Loucy (cell line): ENCODE results near the gene NELFE.

Experiments used
- H2AFZ ChIP-seq: fragments of 200-600 bp; sonication (generic); 2 replicates; pipeline ENCODE4 v1.6.0; 2016; ENCODE audit warnings: antibody characterized with exemption, mild to moderate bottlenecking, low read length, moderate library complexity
- H3F3A ChIP-seq: fragments of 200-600 bp; 2 replicates; pipeline ENCODE4 v1.6.0; 2016; ENCODE audit warnings: antibody characterized with exemption, low read depth, mild to moderate bottlenecking
- H3K27me3 ChIP-seq: fragments of 200-600 bp; sonication (generic); 2 replicates; pipeline ENCODE4 v1.6.1; 2014; ENCODE audit warnings: low read length, mild to moderate bottlenecking; ENCODE audit not compliant: insufficient read depth, poor library complexity, severe bottlenecking
- H3K36me3 ChIP-seq: fragments of 200-600 bp; sonication (generic); 2 replicates; pipeline ENCODE4 v1.6.1; 2016; ENCODE audit warnings: low read length; ENCODE audit not compliant: insufficient read depth
- H3K4me1 ChIP-seq: fragments of 200-600 bp; sonication (generic); 2 replicates; pipeline ENCODE4 v1.5.1; 2014; ENCODE audit warnings: low read length, mild to moderate bottlenecking; ENCODE audit not compliant: insufficient read depth, poor library complexity, severe bottlenecking
- H3K4me2 ChIP-seq: fragments of 200-600 bp; sonication (generic); 2 replicates; pipeline ENCODE4 v1.6.0; 2014; ENCODE audit warnings: antibody characterized with exemption, low read length, low read depth, mild to moderate bottlenecking; ENCODE audit not compliant: poor library complexity, severe bottlenecking
- H3K4me3 ChIP-seq: fragments of 200-600 bp; sonication (generic); 2 replicates; pipeline ENCODE4 v1.5.1; 2014; ENCODE audit warnings: low read length, mild to moderate bottlenecking, mixed read lengths; ENCODE audit not compliant: poor library complexity, severe bottlenecking
- H3K79me2 ChIP-seq: fragments of 200-600 bp; sonication (generic); 2 replicates; pipeline ENCODE4 v1.6.1; 2014; ENCODE audit warnings: low read length; ENCODE audit not compliant: insufficient read depth
- H3K9ac ChIP-seq: fragments of 200-600 bp; sonication (generic); 2 replicates; pipeline ENCODE4 v1.6.0; 2014; ENCODE audit warnings: mild to moderate bottlenecking, low read depth, low read length, moderate library complexity; ENCODE audit not compliant: poor library complexity, severe bottlenecking
- H3K9me2 ChIP-seq: fragments of 200-600 bp; sonication (generic); replicated peaks from 2 replicates; pipeline ENCODE4 v1.6.1; 2016; ENCODE audit warnings: low read depth, low read length, mixed read lengths
- H3K9me3 ChIP-seq: fragments of 200-600 bp; sonication (generic); 2 replicates; pipeline ENCODE4 v1.6.1; 2014; ENCODE audit warnings: mild to moderate bottlenecking, antibody characterized with exemption, low read length, low read depth; ENCODE audit not compliant: insufficient read depth
- H4K20me1 ChIP-seq: fragments of 200-600 bp; sonication (generic); 2 replicates; pipeline ENCODE4 v1.6.0; 2014; ENCODE audit warnings: antibody characterized with exemption, low read length, mild to moderate bottlenecking; ENCODE audit not compliant: insufficient read depth, poor library complexity, severe bottlenecking
- EZH2phosphoT487 ChIP-seq: fragments of 200-600 bp; IDR thresholded peaks from 2 replicates; pipeline ENCODE4 v1.6.1; 2018; ENCODE audit warnings: antibody characterized with exemption, mild to moderate bottlenecking, moderate library complexity, borderline replicate concordance
- TF ChIP-seq, protein P1 (sequence below): fragments of 200-600 bp; sonication (generic); conservative IDR thresholded peaks from 2 replicates; pipeline ENCODE4 v1.5.1; 2014; ENCODE audit warnings: mild to moderate bottlenecking, antibody characterized with exemption, low read length

The NELFE gene

DNA sequence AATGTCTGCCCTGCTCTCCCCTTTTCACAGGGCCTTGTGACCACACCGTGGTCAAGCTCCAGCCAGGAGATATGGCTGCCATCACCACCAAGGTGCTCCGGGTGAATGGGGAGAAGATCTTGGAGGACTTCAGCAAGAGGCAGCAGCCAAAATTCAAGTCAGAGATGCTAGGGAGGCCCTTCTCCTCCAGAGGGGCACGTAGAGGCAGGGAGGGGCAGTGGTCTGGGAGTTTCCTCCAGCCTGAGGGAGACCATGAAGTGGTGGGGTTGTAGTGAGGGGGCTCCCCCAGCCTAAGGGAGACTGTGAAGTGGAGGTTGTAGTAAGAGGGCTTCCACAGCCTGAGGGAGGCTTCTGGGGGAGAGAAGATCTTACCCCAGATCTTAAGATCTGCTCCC lies 9.2 kb upstream of the NELFE start:
- H3K4me1 ChIP-seq: peaks cover 10% of the 10 kb centered on the region
- H2AFZ ChIP-seq: no peak overlapping the region
- no peak overlapping the region for H3K4me3 ChIP-seq
- no peak for TF ChIP-seq EZH2phosphoT487
- TF ChIP-seq, protein P1, sequence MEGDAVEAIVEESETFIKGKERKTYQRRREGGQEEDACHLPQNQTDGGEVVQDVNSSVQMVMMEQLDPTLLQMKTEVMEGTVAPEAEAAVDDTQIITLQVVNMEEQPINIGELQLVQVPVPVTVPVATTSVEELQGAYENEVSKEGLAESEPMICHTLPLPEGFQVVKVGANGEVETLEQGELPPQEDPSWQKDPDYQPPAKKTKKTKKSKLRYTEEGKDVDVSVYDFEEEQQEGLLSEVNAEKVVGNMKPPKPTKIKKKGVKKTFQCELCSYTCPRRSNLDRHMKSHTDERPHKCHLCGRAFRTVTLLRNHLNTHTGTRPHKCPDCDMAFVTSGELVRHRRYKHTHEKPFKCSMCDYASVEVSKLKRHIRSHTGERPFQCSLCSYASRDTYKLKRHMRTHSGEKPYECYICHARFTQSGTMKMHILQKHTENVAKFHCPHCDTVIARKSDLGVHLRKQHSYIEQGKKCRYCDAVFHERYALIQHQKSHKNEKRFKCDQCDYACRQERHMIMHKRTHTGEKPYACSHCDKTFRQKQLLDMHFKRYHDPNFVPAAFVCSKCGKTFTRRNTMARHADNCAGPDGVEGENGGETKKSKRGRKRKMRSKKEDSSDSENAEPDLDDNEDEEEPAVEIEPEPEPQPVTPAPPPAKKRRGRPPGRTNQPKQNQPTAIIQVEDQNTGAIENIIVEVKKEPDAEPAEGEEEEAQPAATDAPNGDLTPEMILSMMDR: no peak
- no peak overlapping the region for H3K9ac ChIP-seq
- no peaks in the 10 kb centered on the region for H3K9me3 ChIP-seq
- H4K20me1 ChIP-seq: no peaks in the 10 kb centered on the region
- H3K9me2 ChIP-seq: no peaks in the 10 kb centered on the region
- H3K4me2 ChIP-seq: no peak overlapping the region
- peaks cover 22% of the 10 kb centered on the region for H3K79me2 ChIP-seq
- H3K27me3 ChIP-seq: no peaks in the 10 kb centered on the region
- H3F3A ChIP-seq: no peaks in the 10 kb centered on the region
- peaks cover 46% of the 10 kb centered on the region; the same call in 1 of the 2 replicates for H3K36me3 ChIP-seq

DNA sequence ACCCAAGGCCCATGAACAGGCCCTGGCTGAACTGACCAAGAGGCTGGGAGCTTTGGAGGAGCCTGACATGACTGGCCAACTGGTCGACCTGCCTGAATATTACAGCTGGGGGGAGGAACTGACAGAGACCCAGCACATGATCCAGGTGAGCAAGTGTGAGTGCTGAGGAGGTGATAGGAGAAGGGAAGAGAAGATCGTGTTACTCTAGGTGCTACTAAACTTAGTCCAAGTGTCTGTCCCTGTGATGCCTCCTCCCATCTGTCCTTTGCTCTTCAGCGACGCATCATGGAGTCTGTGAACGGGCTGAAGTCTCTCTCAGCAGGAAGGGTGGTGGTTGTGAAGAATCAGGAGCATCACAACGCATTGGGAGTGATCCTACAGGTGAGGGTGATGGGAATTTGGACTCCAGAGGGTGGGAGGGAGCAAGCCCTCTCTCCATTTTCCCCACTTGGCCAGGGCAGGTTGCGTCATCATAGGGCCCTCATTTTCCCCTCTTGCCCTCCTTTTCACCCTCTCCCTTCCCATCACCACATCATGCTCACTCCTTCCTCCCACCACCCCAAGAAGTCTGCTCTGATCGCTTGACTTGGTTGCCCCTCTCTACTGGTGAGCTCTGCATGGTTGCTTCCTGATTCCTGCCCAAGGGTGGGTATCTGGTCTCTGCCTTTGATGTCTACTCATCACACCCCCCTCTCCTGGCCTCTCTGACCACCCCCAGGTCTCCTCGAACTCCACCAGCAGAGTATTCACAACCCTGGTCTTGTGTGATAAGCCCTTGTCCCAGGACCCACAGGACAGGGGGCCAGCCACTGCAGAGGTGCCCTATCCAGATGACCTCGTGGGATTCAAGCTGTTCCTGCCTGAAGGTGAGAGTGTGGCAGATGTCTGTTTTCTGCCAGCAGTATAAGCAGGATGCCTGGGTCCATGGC lies 8.5 kb upstream of the NELFE start:
- Histone ChIP-seq H3K27me3 (no peaks in the 10 kb centered on the region), H3K36me3 (peaks cover 52% of the 10 kb centered on the region; the same call in 1 of the 2 replicates), H3K9ac (no peak overlapping the region), H3K79me2 (peaks cover 17% of the 10 kb centered on the region), H3K4me3 (no peak overlapping the region), H2AFZ (no peak overlapping the region), H3K9me3 (no peaks in the 10 kb centered on the region), H3K9me2 (no peaks in the 10 kb centered on the region), H4K20me1 (no peaks in the 10 kb centered on the region), H3K4me1 (peaks cover 7% of the 10 kb centered on the region), H3K4me2 (no peak overlapping the region), H3F3A (no peaks in the 10 kb centered on the region)
- TF ChIP-seq EZH2phosphoT487: no peak
- TF ChIP-seq, protein P1: no peak

DNA sequence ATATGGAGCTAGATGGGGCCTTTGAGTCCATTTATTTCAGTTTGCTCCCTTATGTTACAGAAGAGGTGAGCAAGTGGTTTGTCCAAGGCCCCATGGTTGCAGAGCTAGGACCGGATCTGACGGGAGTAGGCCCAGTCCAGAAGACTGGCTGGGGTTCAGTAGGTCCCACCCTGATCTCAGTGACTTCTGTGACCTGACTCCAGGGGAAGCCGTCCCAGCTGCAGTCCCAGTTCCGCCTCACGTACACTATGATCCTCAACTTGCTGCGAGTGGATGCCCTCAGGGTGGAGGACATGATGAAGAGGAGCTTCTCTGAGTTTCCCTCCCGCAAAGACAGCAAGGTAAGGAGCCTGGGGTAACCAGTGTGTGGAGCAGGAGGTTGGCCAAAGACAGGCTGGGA lies 7.7 kb upstream of the NELFE start:
- H3K27me3 ChIP-seq: no peaks in the 10 kb centered on the region
- peaks cover 52% of the 10 kb centered on the region; the same call in 1 of the 2 replicates for H3K36me3 ChIP-seq
- TF ChIP-seq EZH2phosphoT487: no peak
- TF ChIP-seq, protein P1: no peak
- H3K4me3 ChIP-seq: no peak overlapping the region
- no peak overlapping the region for H3K9ac ChIP-seq
- no peaks in the 10 kb centered on the region for H3K9me3 ChIP-seq
- H3K9me2 ChIP-seq: no peaks in the 10 kb centered on the region
- no peak overlapping the region for H3K4me2 ChIP-seq
- no peak overlapping the region for H2AFZ ChIP-seq
- H4K20me1 ChIP-seq: no peaks in the 10 kb centered on the region
- H3K79me2 ChIP-seq: peaks cover 14% of the 10 kb centered on the region
- no peaks in the 10 kb centered on the region for H3F3A ChIP-seq
- peaks cover 7% of the 10 kb centered on the region for H3K4me1 ChIP-seq
